Activated T-helper 17 cell treated with anti-CD3 and anti-CD28 coated beads, Interleukin-2, amount 50 U/mL, for 72 hours (primary cell): ENCODE data around the gene PTPN14. TPM values are rescaled to one million over a fixed set of nuclear protein-coding genes. Genes with fewer than 3 reads are reported as not detected.
A peak's percentile ranks its signal among the peaks of the same experiment; 100 is the strongest.

ENCODE experiments used
- ATAC-seq: fragments of 150-1000 bp; cut with Tn5 transposase; replicated peaks from 2 replicates; pipeline ENCODE4 v1.10.0; 2021; ENCODE audit warnings: mild to moderate bottlenecking, moderate library complexity
- H3K27ac Mint-ChIP-seq: one replicate; pipeline ENCODE4 v1.8.0; 2022; ENCODE audit warnings: mixed read lengths
- H3K27me3 Mint-ChIP-seq: one replicate; pipeline ENCODE4 v1.8.0; 2022; ENCODE audit warnings: mixed read lengths
- H3K36me3 Mint-ChIP-seq: one replicate; pipeline ENCODE4 v1.8.0; 2022; ENCODE audit warnings: low read depth, mild to moderate bottlenecking, mixed read lengths
- H3K4me1 Mint-ChIP-seq: one replicate; pipeline ENCODE4 v1.8.0; 2022; ENCODE audit warnings: mixed read lengths
- H3K4me3 Mint-ChIP-seq: one replicate; pipeline ENCODE4 v1.8.0; 2022; ENCODE audit warnings: mild to moderate bottlenecking, mixed read lengths
- H3K9me3 Mint-ChIP-seq: one replicate; pipeline ENCODE4 v1.8.0; 2022; ENCODE audit warnings: mixed read lengths
- total RNA-seq, 2 donors: library from RNA; stranded (reverse); gene quantifications; one replicate each; pipeline ENCODE4 v1.2.3, GENCODE V29; 2022

Gene PTPN14
- total RNA-seq, 2 donors from 2014 or later, result 0.66 to 0.89 TPM

DNA sequence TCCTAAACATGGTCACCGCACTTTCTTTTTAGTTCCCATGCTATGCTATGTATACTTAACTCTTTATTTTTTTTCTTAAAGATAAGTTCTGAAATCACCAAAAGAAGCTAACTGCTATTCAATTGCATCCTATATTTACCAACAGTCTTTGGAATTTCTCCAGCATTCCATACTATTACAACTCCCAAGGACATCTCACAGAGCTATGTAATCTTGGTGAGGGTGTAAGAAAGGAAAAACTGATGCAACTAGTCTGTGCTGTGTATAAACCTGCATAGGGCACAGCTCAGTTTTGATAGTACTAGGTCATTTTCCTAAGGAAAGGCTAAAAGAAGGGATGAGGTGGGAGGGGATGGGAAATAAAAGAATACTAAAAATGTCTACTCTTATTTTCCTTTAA, 78.0 kb downstream of the PTPN14 start:
- Mint-ChIP-seq H3K36me3 (no peaks in the 10 kb centered on the region), H3K4me3 (no peak overlapping the region), H3K27me3 (peaks cover 35% of the 10 kb centered on the region), H3K4me1 (no peaks in the 10 kb centered on the region), H3K9me3 (no peaks in the 10 kb centered on the region), H3K27ac (no peak overlapping the region)
- ATAC-seq, result no peak

DNA sequence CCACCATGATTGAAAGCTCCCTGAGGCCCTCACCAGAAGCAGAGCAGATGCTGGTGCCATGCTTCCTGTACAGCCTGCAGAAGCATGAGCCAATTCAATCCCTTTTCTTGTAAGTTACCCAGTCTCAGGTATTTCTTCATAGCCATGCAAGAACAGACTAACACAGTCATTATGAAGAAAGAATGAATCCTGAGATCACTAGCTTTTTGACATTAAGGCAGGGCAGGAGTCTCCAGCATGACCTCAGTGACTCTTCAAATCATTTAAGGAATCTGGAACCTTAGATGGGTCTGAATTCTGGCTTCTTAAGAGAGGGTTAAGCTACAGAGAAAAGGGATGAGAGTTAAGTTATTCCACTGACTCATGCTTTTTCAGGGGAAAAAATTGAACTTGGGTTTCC, 79.0 kb downstream of the PTPN14 start:
- no peak for ATAC-seq
- no peaks in the 10 kb centered on the region for H3K9me3 Mint-ChIP-seq
- peaks cover 31% of the 10 kb centered on the region for H3K27me3 Mint-ChIP-seq
- no peaks in the 10 kb centered on the region for H3K4me1 Mint-ChIP-seq
- no peak overlapping the region for H3K27ac Mint-ChIP-seq
- H3K36me3 Mint-ChIP-seq, result no peaks in the 10 kb centered on the region
- no peak overlapping the region for H3K4me3 Mint-ChIP-seq

DNA sequence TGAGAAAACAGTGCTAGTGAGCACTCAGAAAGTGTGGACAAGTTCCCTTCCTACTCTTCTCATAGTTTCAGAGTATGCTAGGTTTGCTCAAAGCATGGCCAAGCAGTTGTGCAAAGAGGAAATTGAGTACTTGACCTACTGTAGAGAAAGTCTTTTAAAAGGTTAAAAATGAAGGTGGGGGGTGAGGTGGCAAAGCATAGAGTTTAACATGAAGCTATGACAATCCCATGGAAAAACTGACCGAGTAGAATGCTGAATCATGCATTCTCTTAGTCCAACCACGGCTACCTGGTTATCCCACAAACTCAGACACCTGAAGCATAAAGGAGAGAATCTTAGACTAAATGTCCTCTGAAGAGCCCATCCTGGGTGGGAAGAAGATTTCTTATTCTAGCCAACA, 79.9 kb downstream of the PTPN14 start:
- Mint-ChIP-seq H3K4me3 (no peak overlapping the region), H3K27me3 (peaks cover 33% of the 10 kb centered on the region), H3K27ac (no peak overlapping the region), H3K36me3 (no peaks in the 10 kb centered on the region), H3K9me3 (no peaks in the 10 kb centered on the region), H3K4me1 (no peaks in the 10 kb centered on the region)
- peak; percentile 18 for ATAC-seq

DNA sequence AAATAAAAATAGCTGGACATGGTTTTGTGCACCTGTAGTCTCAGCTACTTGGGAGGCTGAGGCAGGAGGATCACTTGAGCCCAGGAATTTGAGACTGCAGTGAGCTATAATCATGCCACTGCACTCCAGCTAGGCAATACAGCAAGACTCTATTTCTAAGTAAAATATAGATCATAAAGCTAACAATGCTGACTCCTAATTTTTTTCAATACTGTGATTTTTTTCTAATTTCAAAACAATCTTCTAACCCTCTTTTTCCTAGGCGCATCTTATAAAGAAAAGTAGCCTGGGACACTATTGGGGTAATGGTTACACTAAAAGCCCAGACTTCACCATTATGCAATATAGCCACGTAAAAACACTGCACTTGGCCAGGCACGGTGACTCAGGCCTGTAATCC, 81.3 kb downstream of the PTPN14 start:
- Mint-ChIP-seq H3K4me1 (no peaks in the 10 kb centered on the region), H3K27me3 (peaks cover 25% of the 10 kb centered on the region), H3K9me3 (no peaks in the 10 kb centered on the region), H3K4me3 (no peak overlapping the region), H3K27ac (no peak overlapping the region), H3K36me3 (no peaks in the 10 kb centered on the region)
- no peak for ATAC-seq

DNA sequence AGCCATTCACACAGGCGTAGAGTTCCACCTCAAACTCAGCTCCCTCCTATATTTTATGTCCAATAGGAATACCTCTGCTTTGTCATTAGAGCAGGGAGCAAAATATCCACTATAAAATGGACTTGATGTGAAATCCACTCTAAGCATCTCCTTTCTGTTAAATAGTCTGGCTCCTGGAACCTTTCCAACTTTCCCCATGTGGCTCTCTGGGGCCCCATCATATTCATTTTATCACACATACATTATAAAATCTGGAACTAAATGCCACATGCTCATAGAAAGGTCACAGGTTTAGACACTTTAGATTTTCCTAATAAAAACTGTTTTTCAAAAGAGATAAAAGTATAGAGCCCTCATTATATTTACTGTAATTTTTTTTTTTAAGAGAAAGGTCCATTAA, 82.1 kb downstream of the PTPN14 start:
- no peaks in the 10 kb centered on the region for H3K36me3 Mint-ChIP-seq
- H3K27me3 Mint-ChIP-seq, result peaks cover 22% of the 10 kb centered on the region
- no peak overlapping the region for H3K4me3 Mint-ChIP-seq
- no peaks in the 10 kb centered on the region for H3K9me3 Mint-ChIP-seq
- no peak for ATAC-seq
- no peaks in the 10 kb centered on the region for H3K4me1 Mint-ChIP-seq
- H3K27ac Mint-ChIP-seq, result no peak overlapping the region

DNA sequence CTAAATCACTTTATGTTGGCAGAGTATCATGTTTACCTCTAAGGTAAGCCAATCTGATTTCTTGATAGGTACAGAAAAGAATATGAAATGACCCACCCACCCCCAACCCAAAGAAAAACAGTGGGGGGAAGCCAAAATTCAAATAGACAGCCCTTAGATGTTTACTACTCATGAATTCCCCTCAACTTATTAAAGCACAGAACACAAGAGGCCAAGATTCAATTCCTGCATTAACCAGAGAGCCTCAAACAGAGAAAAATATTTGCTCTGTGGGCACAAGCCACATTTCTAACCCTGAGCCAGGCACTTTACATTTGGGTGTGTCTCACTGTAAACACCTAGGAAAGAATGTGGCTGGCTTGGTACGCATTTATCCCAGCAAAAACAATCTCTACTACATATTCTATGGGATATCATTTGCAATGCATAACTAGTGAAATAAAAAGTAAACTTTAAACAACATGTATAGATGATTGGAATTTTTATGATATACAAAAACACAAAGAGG, 84.3 kb downstream of the PTPN14 start:
- Mint-ChIP-seq H3K36me3 (no peaks in the 10 kb centered on the region), H3K27ac (no peak overlapping the region), H3K4me3 (no peak overlapping the region), H3K27me3 (peaks cover 17% of the 10 kb centered on the region), H3K4me1 (no peaks in the 10 kb centered on the region), H3K9me3 (no peaks in the 10 kb centered on the region)
- ATAC-seq, result no peak

DNA sequence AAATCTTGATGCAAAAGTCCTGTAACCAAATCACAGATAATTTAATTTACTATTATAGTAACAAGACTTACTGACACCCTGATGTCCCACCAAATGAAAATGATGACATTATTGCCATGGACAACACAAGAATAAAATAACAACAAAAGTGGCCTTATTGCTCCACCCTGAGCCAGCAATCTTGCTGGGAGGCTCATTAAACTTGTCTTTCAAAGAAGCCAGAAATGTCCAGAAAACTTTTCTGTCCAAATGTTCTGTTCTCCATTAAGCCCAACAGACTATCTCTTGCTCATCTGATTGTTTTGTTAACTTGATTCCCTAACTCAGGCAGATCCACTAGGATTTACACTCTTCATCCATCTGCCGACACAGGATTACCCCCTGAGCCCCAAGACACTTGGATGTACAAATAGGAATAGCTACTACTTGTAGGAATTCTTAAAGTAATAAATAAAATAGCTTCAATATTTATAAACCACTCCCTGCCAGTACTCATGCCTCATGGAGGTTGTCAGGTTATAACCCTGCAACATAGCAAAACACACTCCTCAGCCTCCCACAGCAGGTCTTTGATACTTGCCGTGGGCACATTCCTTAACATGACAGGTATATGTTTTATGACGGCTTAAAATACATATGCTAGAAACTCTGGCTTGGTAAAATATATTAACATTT, 84.9 kb downstream of the PTPN14 start:
- Mint-ChIP-seq H3K27me3 (peaks cover 15% of the 10 kb centered on the region), H3K27ac (no peak overlapping the region), H3K4me1 (no peaks in the 10 kb centered on the region), H3K4me3 (no peak overlapping the region), H3K36me3 (no peaks in the 10 kb centered on the region), H3K9me3 (no peaks in the 10 kb centered on the region)
- no peak for ATAC-seq

DNA sequence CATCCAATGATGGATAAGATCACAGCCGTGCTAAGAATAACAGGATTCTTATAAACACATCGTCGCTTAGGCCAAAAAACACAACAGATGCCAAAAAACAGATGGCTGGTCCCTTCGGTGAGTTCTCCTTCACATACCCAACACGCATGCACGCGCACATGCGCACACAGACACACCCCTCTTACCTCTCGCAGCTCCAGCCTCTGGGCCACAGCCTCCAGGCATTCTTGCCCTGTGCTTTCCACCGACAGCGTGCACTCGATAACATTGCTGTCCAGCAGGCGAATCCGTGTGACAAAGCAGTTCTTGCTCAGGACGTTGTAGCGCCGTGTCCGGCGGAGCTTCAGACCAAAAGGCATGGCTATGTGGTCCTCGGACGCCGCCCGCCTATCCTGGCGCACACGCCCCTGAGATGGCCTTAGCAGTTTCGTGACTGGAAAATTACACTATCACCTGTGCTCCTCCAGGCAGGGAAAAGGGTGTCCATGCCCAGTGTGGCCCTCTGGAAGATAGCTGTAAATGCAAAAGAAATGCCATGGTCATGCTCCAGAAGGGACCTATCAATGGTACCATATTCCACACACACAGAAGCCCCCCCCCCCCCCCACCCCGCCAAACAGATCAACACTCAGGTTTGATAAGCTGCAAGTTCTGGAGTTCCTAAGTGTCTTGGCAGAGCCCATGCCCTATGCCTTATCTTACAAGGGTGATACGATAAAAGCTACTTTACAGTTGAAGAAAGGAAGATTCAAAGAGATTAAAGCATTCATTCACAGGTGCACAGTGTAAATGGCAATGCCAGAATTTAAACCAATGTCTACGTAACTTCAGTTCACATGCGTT, 86.7 kb downstream of the PTPN14 start:
- H3K36me3 Mint-ChIP-seq, result no peaks in the 10 kb centered on the region
- H3K4me1 Mint-ChIP-seq, result no peaks in the 10 kb centered on the region
- no peak overlapping the region for H3K4me3 Mint-ChIP-seq
- ATAC-seq, result no peak
- no peaks in the 10 kb centered on the region for H3K9me3 Mint-ChIP-seq
- no peak overlapping the region for H3K27ac Mint-ChIP-seq
- H3K27me3 Mint-ChIP-seq, result peaks cover 19% of the 10 kb centered on the region

DNA sequence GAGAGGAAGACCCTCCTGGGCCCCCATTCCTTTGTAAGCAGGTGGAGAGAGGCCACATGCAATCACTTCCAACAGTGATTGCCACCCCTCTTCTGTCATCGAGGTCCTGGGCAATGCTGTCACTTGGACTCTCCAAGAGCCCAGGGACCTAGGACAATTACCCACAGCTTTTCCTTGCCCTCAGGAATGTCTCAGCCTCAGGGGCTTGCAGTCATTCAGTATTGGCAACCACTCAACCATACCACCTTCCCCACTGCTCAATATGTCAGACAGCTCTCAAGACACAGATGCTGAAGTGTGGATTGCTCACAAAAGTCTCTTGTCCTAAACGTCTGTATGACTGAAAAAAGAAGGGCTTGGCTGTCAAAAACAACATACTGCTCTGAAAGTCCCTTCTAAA, 87.8 kb downstream of the PTPN14 start:
- no peak overlapping the region for H3K27ac Mint-ChIP-seq
- ATAC-seq, result no peak
- H3K4me3 Mint-ChIP-seq, result no peak overlapping the region
- H3K36me3 Mint-ChIP-seq, result no peaks in the 10 kb centered on the region
- no peaks in the 10 kb centered on the region for H3K4me1 Mint-ChIP-seq
- peaks cover 10% of the 10 kb centered on the region for H3K27me3 Mint-ChIP-seq
- H3K9me3 Mint-ChIP-seq, result no peaks in the 10 kb centered on the region

DNA sequence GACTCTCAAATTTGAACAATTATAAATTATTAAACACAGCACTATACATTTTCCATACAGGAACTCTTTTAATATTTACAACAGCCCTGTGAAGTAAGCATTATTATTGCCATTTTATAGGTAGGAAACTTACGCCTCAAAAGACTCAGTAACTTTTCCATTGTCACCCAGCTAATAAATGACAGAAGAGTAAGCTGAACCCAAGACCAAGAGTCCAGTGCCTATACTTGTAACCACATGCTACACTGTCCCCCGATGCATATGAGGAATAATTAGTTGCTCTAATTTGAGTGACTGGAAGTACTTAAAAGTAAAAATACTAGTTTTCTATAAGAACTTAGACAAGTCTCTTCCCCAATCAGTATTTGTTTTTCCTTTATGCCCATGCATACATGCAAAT, 88.5 kb downstream of the PTPN14 start:
- H3K4me3 Mint-ChIP-seq, result no peak overlapping the region
- no peaks in the 10 kb centered on the region for H3K9me3 Mint-ChIP-seq
- no peaks in the 10 kb centered on the region for H3K36me3 Mint-ChIP-seq
- ATAC-seq, result no peak
- H3K4me1 Mint-ChIP-seq, result no peaks in the 10 kb centered on the region
- H3K27me3 Mint-ChIP-seq, result peaks cover 10% of the 10 kb centered on the region
- H3K27ac Mint-ChIP-seq, result no peak overlapping the region

DNA sequence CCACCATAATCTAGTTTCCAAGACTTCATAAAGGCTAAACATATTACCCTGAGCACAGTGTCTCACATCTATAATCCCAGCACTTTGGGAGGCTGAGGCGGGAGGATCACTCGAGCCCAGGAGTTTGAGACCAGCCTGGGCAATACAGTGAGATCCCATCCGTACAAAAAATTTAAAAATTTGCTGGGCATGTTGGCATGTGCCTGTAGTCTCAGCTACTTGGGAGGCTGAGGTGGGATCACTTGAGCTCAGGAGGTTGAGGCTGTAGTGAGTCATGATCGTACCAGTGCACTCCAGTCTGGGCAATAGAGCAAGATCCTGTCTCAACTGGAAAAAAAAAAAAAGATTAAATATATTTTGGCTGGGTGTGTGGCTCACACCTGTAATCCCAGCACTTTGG, 90.1 kb downstream of the PTPN14 start:
- Mint-ChIP-seq H3K27me3 (peaks cover 7% of the 10 kb centered on the region), H3K9me3 (no peaks in the 10 kb centered on the region), H3K4me1 (no peaks in the 10 kb centered on the region), H3K4me3 (no peak overlapping the region), H3K27ac (no peak overlapping the region), H3K36me3 (no peaks in the 10 kb centered on the region)
- no peak for ATAC-seq

DNA sequence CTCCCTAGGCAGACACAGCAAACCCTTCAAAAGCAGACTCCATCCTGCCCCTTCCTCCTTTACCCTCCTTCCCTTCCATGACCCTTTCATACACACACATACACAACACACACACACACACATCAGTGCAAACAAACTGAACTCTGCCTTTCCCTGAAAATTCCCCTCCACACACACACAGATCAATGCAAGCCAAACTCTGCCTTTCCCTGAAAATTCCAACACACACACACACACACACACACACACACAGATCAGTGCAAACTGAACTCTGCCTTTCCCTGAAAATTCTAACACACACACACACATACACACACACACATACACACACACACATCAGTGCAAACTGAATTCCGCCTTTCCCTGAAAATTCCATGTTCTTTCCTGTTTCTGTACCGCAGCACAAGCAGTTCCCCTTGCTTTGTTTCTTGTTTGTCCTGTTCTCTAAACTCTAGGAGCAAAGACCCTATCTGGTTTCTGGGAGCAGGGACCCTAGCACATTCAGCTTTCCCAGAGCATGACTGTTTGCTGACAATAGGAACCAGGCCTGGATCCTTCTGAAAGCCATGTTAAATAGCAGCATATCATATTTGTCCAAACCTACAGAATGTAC, 91.0 kb downstream of the PTPN14 start:
- Mint-ChIP-seq H3K27ac (no peak overlapping the region), H3K27me3 (peaks cover 7% of the 10 kb centered on the region), H3K9me3 (no peaks in the 10 kb centered on the region), H3K4me1 (no peaks in the 10 kb centered on the region), H3K36me3 (no peaks in the 10 kb centered on the region), H3K4me3 (no peak overlapping the region)
- ATAC-seq, result no peak

DNA sequence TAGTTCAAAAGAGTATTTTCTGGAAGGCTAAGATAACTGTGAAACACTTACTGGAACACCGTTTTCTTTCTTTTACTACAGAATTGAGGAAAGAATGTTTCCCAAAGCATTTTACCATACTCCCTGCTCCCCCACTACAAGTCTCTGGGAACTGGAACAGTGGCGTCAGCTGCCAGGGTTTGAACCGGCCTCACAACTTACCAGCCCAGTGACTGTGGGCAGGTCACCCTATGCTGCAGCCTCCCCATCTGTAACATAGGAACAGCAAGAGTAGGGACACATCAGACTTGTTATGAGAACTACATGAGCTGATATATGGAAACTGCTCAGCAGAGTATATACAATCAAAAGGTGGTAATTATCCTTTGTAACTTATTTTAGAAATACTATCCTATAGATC, 91.5 kb downstream of the PTPN14 start:
- Mint-ChIP-seq H3K4me1 (no peaks in the 10 kb centered on the region), H3K27me3 (peaks cover 7% of the 10 kb centered on the region), H3K36me3 (no peaks in the 10 kb centered on the region), H3K4me3 (no peak overlapping the region), H3K27ac (no peak overlapping the region), H3K9me3 (no peaks in the 10 kb centered on the region)
- no peak for ATAC-seq

DNA sequence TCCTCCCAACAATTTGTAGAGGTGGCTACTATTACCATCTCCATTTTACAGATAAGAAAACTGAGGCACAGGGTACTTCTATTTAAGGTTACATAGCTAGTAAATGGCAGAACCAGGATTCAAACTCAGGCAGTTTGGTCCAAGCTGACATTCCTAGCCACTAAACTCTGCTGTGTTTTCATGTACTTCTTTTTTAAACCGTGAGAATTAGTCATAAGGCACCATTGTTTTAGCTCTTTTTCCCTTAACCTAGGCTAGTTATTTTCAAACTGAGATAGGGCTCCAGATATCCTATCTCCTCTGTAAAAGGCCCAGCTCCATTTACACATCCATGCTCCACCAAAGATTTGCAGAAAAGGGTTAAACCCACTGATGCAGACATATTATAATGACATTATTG, 92.9 kb downstream of the PTPN14 start:
- Mint-ChIP-seq H3K36me3 (no peaks in the 10 kb centered on the region), H3K9me3 (no peaks in the 10 kb centered on the region), H3K4me3 (no peak overlapping the region), H3K4me1 (no peaks in the 10 kb centered on the region), H3K27ac (no peak overlapping the region), H3K27me3 (peaks cover 7% of the 10 kb centered on the region)
- no peak for ATAC-seq
